GM23248 (cell line): ENCODE results near the gene TRAK1. TPM values are rescaled to one million over a fixed set of nuclear protein-coding genes. Genes with fewer than 3 reads are reported as not detected.

Source experiments
- DNase-seq: peaks from one replicate; pipeline ENCODE4 v3.0.0-alpha.2; 2015
- H2AFZ ChIP-seq: fragments of 200-600 bp; sonication (generic); 2 replicates; pipeline ENCODE4 v1.6.1; 2016; ENCODE audit warnings: antibody characterized with exemption
- H3F3A ChIP-seq: fragments of 200-600 bp; sonication (generic); 2 replicates; pipeline ENCODE4 v1.6.1; 2016; ENCODE audit warnings: mild to moderate bottlenecking, antibody characterized with exemption, mixed run types; ENCODE audit not compliant: insufficient read depth
- H3K27ac ChIP-seq: fragments of 200-600 bp; sonication (generic); 2 replicates; pipeline ENCODE4 v1.5.1; 2016; ENCODE audit warnings: mild to moderate bottlenecking
- H3K27me3 ChIP-seq: fragments of 200-600 bp; sonication (generic); replicated peaks from 2 replicates; pipeline ENCODE4 v1.6.1; 2016; ENCODE audit warnings: mild to moderate bottlenecking; ENCODE audit not compliant: insufficient read depth
- H3K36me3 ChIP-seq: fragments of 200-600 bp; sonication (generic); 2 replicates; pipeline ENCODE4 v1.6.1; 2016; ENCODE audit warnings: low read depth, mild to moderate bottlenecking
- H3K4me1 ChIP-seq: fragments of 200-600 bp; sonication (generic); 2 replicates; pipeline ENCODE4 v1.6.1; 2016; ENCODE audit warnings: mild to moderate bottlenecking; ENCODE audit not compliant: insufficient read depth
- H3K4me2 ChIP-seq: fragments of 200-600 bp; sonication (generic); one replicate; pipeline ENCODE4 v1.6.1; 2016; ENCODE audit warnings: mild to moderate bottlenecking; ENCODE audit not compliant: unreplicated experiment
- H3K4me3 ChIP-seq: fragments of 200-600 bp; sonication (generic); 2 replicates; pipeline ENCODE4 v1.5.1; 2016; ENCODE audit warnings: mild to moderate bottlenecking
- H3K79me2 ChIP-seq: fragments of 200-600 bp; sonication (generic); 2 replicates; pipeline ENCODE4 v1.6.1; 2016; ENCODE audit warnings: mild to moderate bottlenecking; ENCODE audit not compliant: insufficient read depth
- H3K9ac ChIP-seq: fragments of 200-600 bp; sonication (generic); 2 replicates; pipeline ENCODE4 v1.6.1; 2016; ENCODE audit warnings: mild to moderate bottlenecking
- H3K9me2 ChIP-seq: fragments of 200-600 bp; sonication (generic); 2 replicates; pipeline ENCODE4 v1.6.1; 2016; ENCODE audit warnings: mixed run types, mild to moderate bottlenecking, moderate library complexity; ENCODE audit not compliant: insufficient read depth
- H3K9me3 ChIP-seq: fragments of 200-600 bp; sonication (generic); one replicate; pipeline ENCODE4 v1.6.1; 2017; ENCODE audit warnings: low read depth
- H4K20me1 ChIP-seq: fragments of 200-600 bp; sonication (generic); 2 replicates; pipeline ENCODE4 v1.6.0; 2016; ENCODE audit not compliant: insufficient read depth
- EZH2 ChIP-seq: fragments of 200-600 bp; sonication (generic); IDR thresholded peaks from 2 replicates; pipeline ENCODE4 v1.6.1; 2018; ENCODE audit warnings: antibody characterized with exemption, mild to moderate bottlenecking; ENCODE audit not compliant: insufficient read depth, poor library complexity, severe bottlenecking
- EZH2phosphoT487 ChIP-seq: fragments of 200-600 bp; sonication (generic); IDR thresholded peaks from 2 replicates; pipeline ENCODE4 v1.6.1; 2018; ENCODE audit warnings: antibody characterized with exemption, moderate library complexity, mild to moderate bottlenecking, low read depth; ENCODE audit not compliant: insufficient read depth
- WGBS, 2 experiments: methylation state at CpG; one replicate each; pipeline ENCODE4 v1.1.6; 2015 to 2017; ENCODE audit warnings: low lambda C conversion rate in 2 of 2, low coverage in 1 of 2; ENCODE audit errors: missing lambda C conversion rate in 2 of 2; 5-methylcytosine and 5-hydroxymethylcytosine counted together
- in situ Hi-C: fragments of 300-500 bp; cut with MboI; formaldehyde crosslinking; loops from 2 replicates; pipeline ENCODE4 v1.15.0; 2020
- polyA plus RNA-seq: library from polyadenylated mRNA; unstranded; fragments of >200 nt; fragmentation: Nextera tagmentation; extraction: Ambion mirVana; gene quantifications from 2 replicates; pipeline ENCODE4 v1.2.1, GENCODE V29; 2016
- total RNA-seq: library from RNA; depleted of rRNA; stranded (reverse); fragments of >200 nt; shearing (Covaris generic); gene quantifications from 2 replicates; pipeline ENCODE4 v1.2.3, GENCODE V29; 2014

Gene TRAK1
- total and polyA plus RNA-seq, 2 experiments from 2014 or later: 13.6 to 51.0 TPM

- Histone ChIP-seq H3K4me3 (peak overlapping the region; percentile 41), H3K27me3 (no peaks in the 10 kb centered on the region), H3K4me1 (peaks cover 58% of the 10 kb centered on the region), H3K4me2 (peak overlapping the region; percentile 69), H3K27ac (peak overlapping the region; percentile 100), H3K9ac (peak overlapping the region; percentile 78), H3F3A (peaks cover 54% of the 10 kb centered on the region), H3K79me2 (peaks cover 74% of the 10 kb centered on the region), H3K9me2 (no peaks in the 10 kb centered on the region), H4K20me1 (no peaks in the 10 kb centered on the region), H3K36me3 (no peaks in the 10 kb centered on the region), H2AFZ (no peak overlapping the region), H3K9me3 (no peaks in the 10 kb centered on the region)
- no peak for TF ChIP-seq EZH2phosphoT487
- TF ChIP-seq EZH2: no peak
- WGBS, 2 experiments: 100% methylated on average over 1 of the region's 1 CpG
- in situ Hi-C loops: no loop called here
- DNase-seq: peak; percentile 38
Measured at GRCh38 chr3:42062464-42062863, 28.7 kb upstream of the TRAK1 start.

GRCh38 chr3:42063888-42064287, 27.3 kb upstream of the TRAK1 start:
- peak overlapping the region; percentile 78 for H3K9ac ChIP-seq
- no peak overlapping the region for H2AFZ ChIP-seq
- H3K79me2 ChIP-seq: peaks cover 74% of the 10 kb centered on the region
- 1 to 3% methylated on average over 6 of the region's 6 CpGs for WGBS, 2 experiments
- H4K20me1 ChIP-seq: no peaks in the 10 kb centered on the region
- TF ChIP-seq EZH2phosphoT487: no peak
- TF ChIP-seq EZH2: no peak
- H3K36me3 ChIP-seq: no peaks in the 10 kb centered on the region
- peaks cover 68% of the 10 kb centered on the region for H3F3A ChIP-seq
- peaks cover 72% of the 10 kb centered on the region for H3K4me1 ChIP-seq
- peak overlapping the region; percentile 69 for H3K4me2 ChIP-seq
- H3K4me3 ChIP-seq: peak overlapping the region; percentile 25; the same call in 1 of the 2 replicates
- in situ Hi-C loops: no loop called here
- no peaks in the 10 kb centered on the region for H3K27me3 ChIP-seq
- no peaks in the 10 kb centered on the region for H3K9me3 ChIP-seq
- DNase-seq: peak; percentile 100
- H3K9me2 ChIP-seq: no peaks in the 10 kb centered on the region
- peak overlapping the region; percentile 100 for H3K27ac ChIP-seq

- H3K9ac ChIP-seq: peak overlapping the region; percentile 94
- H3K27me3 ChIP-seq: no peaks in the 10 kb centered on the region
- peak overlapping the region; percentile 96 for H3K4me2 ChIP-seq
- H3K4me3 ChIP-seq: peak overlapping the region; percentile 63
- peaks cover 81% of the 10 kb centered on the region for H3K79me2 ChIP-seq
- peaks cover 53% of the 10 kb centered on the region for H3F3A ChIP-seq
- TF ChIP-seq EZH2 (no peak), EZH2phosphoT487 (no peak)
- H4K20me1 ChIP-seq: no peaks in the 10 kb centered on the region
- H3K9me2 ChIP-seq: no peaks in the 10 kb centered on the region
- in situ Hi-C loops: no loop called here
- H3K4me1 ChIP-seq: peaks cover 83% of the 10 kb centered on the region
- peak overlapping the region; percentile 100 for H3K27ac ChIP-seq
- 31 to 32% methylated on average over 7 of the region's 7 CpGs for WGBS, 2 experiments
- H3K36me3 ChIP-seq: no peaks in the 10 kb centered on the region
- peak; percentile 87 for DNase-seq
- H2AFZ ChIP-seq: no peak overlapping the region
- H3K9me3 ChIP-seq: no peaks in the 10 kb centered on the region
Measured at GRCh38 chr3:42066516-42067181, 24.5 kb upstream of the TRAK1 start.

GRCh38 chr3:42067326-42067725, 23.8 kb upstream of the TRAK1 start:
- 12 to 17% methylated on average over 3 of the region's 3 CpGs for WGBS, 2 experiments
- Histone ChIP-seq H3K36me3 (no peaks in the 10 kb centered on the region), H3K4me1 (peaks cover 83% of the 10 kb centered on the region), H3K79me2 (peaks cover 88% of the 10 kb centered on the region), H3K27me3 (no peaks in the 10 kb centered on the region), H4K20me1 (no peaks in the 10 kb centered on the region), H3K27ac (peak overlapping the region; percentile 100), H3F3A (peaks cover 49% of the 10 kb centered on the region), H3K9me2 (no peaks in the 10 kb centered on the region), H3K9me3 (no peaks in the 10 kb centered on the region), H3K9ac (peak overlapping the region; percentile 94), H3K4me2 (peak overlapping the region; percentile 96), H2AFZ (no peak overlapping the region), H3K4me3 (peak overlapping the region; percentile 63)
- in situ Hi-C loops: no loop called here
- DNase-seq: peak; percentile 89
- no peak for TF ChIP-seq EZH2phosphoT487
- TF ChIP-seq EZH2: no peak
